Adrenal gland (tissue), 12 donors: ENCODE data around the gene OR51B6. TPM values are rescaled to one million over a fixed set of nuclear protein-coding genes. Genes with fewer than 3 reads are reported as not detected.

ENCODE experiments used
- DNase-seq, 7 donors: peaks; one replicate each; pipeline ENCODE4 v3.0.0-alpha.2; 2019 to 2020
- H3K27ac ChIP-seq, 5 donors: fragments of 200-600 bp; sonication (generic) in 4 of 5; 1 replicate in 3 of 5; 2 replicates in 2 of 5; pipeline versions ENCODE4 v1.5.1 to v1.8.0; 2016 to 2020; ENCODE audit warnings: mild to moderate bottlenecking in 1 of 5
- H3K27me3 ChIP-seq: fragments of 200-600 bp; 2 replicates; pipeline ENCODE4 v1.8.0; 2021
- H3K36me3 ChIP-seq, 2 donors: fragments of 200-600 bp; replicated peaks in 1 of 2; 1 replicate in 1 of 2; 2 replicates in 1 of 2; pipeline versions ENCODE4 v1.5.1 to v1.8.0; 2018 to 2022
- H3K4me1 ChIP-seq, 2 donors: fragments of 200-600 bp; replicated peaks in 1 of 2; 1 replicate in 1 of 2; 2 replicates in 1 of 2; pipeline versions ENCODE4 v1.5.1 to v1.8.0; 2018 to 2021
- H3K4me3 ChIP-seq, 4 donors: fragments of 200-600 bp; sonication (generic) in 3 of 4; one replicate each; pipeline ENCODE4 v1.5.1; 2016 to 2018
- H3K9me3 ChIP-seq, 3 donors: fragments of 200-600 bp; sonication (generic) in 1 of 3; replicated peaks in 1 of 3; 1 replicate in 2 of 3; 2 replicates in 1 of 3; pipeline versions ENCODE4 v1.5.1 to v1.8.0; 2016 to 2021
- CTCF ChIP-seq, 6 experiments: fragments of 450-650 bp in 4 of 6; fragments of 200-600 bp in 2 of 6; sonication (generic) in 1 of 6; IDR thresholded peaks; 1 replicate in 5 of 6; 2 replicates in 1 of 6; pipeline versions ENCODE4 v1.5.1 to v1.8.0; 2016 to 2021; ENCODE audit warnings: antibody characterized with exemption in 6 of 6, mild to moderate bottlenecking in 2 of 6, moderate library complexity in 1 of 6
- POLR2A ChIP-seq, 2 donors: fragments of 450-650 bp; IDR thresholded peaks; one replicate each; pipeline ENCODE4 v1.6.1; 2017; ENCODE audit warnings: antibody characterized with exemption in 2 of 2, mild to moderate bottlenecking in 2 of 2, moderate library complexity in 1 of 2
- intact Hi-C, 2 donors: fragments of 100-400 bp; cut with DNase I; formaldehyde crosslinking; loops; one replicate each; pipeline versions ENCODE4 v1.14.1 to v1.15.0; 2022 to 2023
- polyA plus RNA-seq, 3 donors: library from polyadenylated mRNA; stranded (reverse); fragments of 200-250 nt in 2 of 3; fragments of 350-450 nt in 1 of 3; fragmentation: Illumina TruSeq in 1 of 3; extraction: RNeasy Lipid Tissue Mini Kit (QIAGEN cat#74804) in 1 of 3; gene quantifications; one replicate each; pipeline ENCODE4 v1.2.3, GENCODE V29; 2013 to 2014
- small RNA-seq, 2 donors: library from RNA; depleted of rRNA; stranded (forward); fragments of <200 nt; gene quantifications; one replicate each; pipeline ENCODE3, GENCODE V24; 2016
- total RNA-seq, 9 donors: library from RNA; depleted of rRNA in 4 of 9; stranded (reverse); fragments of >200 nt in 4 of 9; fragments of 120-200 nt in 1 of 9; fragmentation: NEBNext Ultra II Directional in 1 of 9; extraction: Animal tissue kit (Norgen Biotek cat#: 25700) in 1 of 9; gene quantifications; one replicate each; pipeline versions ENCODE4 v1.1.0 to v1.2.4, GENCODE V29; 2013 to 2023
- donor health status: healthy with polysubstance abuse.
- donor health status: Bipolar disorder and iron deficiency.
- donor health status: DM: yes; HTN: yes; CAD: no.
- donor health status: DM: no; HTN: no; CAD: no.
- donor health status: DM: no; HTN: no; CAD: no.
- donor health status: DM: yes; HTN: yes; CAD: no.

OR51B6 gene
- total and polyA plus RNA-seq, 12 donors, result not detected

GRCh38 chr11:5398936-5399335 is 47.6 kb downstream of the OR51B6 start:
- Histone ChIP-seq H3K27ac (no peak overlapping the region), H3K36me3 (no peaks in the 10 kb centered on the region), H3K9me3 (no peaks in the 10 kb centered on the region), H3K4me3 (no peak overlapping the region), H3K27me3 (no peaks in the 10 kb centered on the region), H3K4me1 (no peaks in the 10 kb centered on the region)
- no peak for DNase-seq
- TF ChIP-seq POLR2A (IDR thresholded peaks at IDR 0.05), result no peak
- no peak for TF ChIP-seq CTCF (IDR thresholded peaks at IDR 0.05)
- intact Hi-C loops, result no loop called here

Small RNA genes lying within 50 kb of the gene (small RNA-seq; reads per million reads assigned to genes)
- 0 reads per million in 2 donors for gene AC104389.3

Other genes starting within 250 kb of the OR51B6 start
- not detected for gene OR52A5, start 213.2 kb upstream of the OR51B6 start, total RNA-seq
- not detected for gene OR52A5, start 213.2 kb upstream of the OR51B6 start, polyA plus RNA-seq
- gene OR52A1, start 196.8 kb upstream of the OR51B6 start, total RNA-seq, result not detected
- not detected for gene OR52A1, start 196.8 kb upstream of the OR51B6 start, polyA plus RNA-seq
- not detected for gene OR51V1, start 150.8 kb upstream of the OR51B6 start, total RNA-seq
- gene OR51V1, start 150.8 kb upstream of the OR51B6 start, polyA plus RNA-seq, result not detected
- gene HBB, start 124.4 kb upstream of the OR51B6 start, total RNA-seq, result 100 to 1,000 TPM in 2 of 9 donors, 10 to 100 TPM in 4, 1 to 10 TPM in 3; 1.1 to 794 (median 10.5) TPM
- gene HBB, start 124.4 kb upstream of the OR51B6 start, polyA plus RNA-seq, result 10 to 100 TPM in 1 of 3 donors, 1 to 10 TPM in 2; 1.3 to 23.8 (median 8.0) TPM
- 1 to 10 TPM in 1 of 9 donors, under 1 TPM in 2, not detected in 6; 0.53 to 2.1 (median 0.83) TPM for gene HBD, start 117.0 kb upstream of the OR51B6 start, total RNA-seq
- not detected for gene HBD, start 117.0 kb upstream of the OR51B6 start, polyA plus RNA-seq
- gene HBG1, start 101.7 kb upstream of the OR51B6 start, total RNA-seq, result 10 to 100 TPM in 1 of 9 donors, 1 to 10 TPM in 2, not detected in 6; 3.6 to 22.7 (median 3.8) TPM
- not detected for gene HBG1, start 101.7 kb upstream of the OR51B6 start, polyA plus RNA-seq
- gene HBG2, start 96.7 kb upstream of the OR51B6 start, total RNA-seq, result 1,000 to 10,000 TPM in 1 of 9 donors, 10 to 100 TPM in 2, under 1 TPM in 1, not detected in 5; 0.78 to 9,973 (median 12.5) TPM
- gene HBG2, start 96.7 kb upstream of the OR51B6 start, polyA plus RNA-seq, result under 1 TPM in 1 of 3 donors, not detected in 2; 0.51 TPM
- 10 to 100 TPM in 1 of 9 donors, 1 to 10 TPM in 2, not detected in 6; 3.6 to 42.8 (median 3.7) TPM for gene HBE1, start 81.6 kb upstream of the OR51B6 start, total RNA-seq
- gene HBE1, start 81.6 kb upstream of the OR51B6 start, polyA plus RNA-seq, result under 1 TPM in 2 of 3 donors, not detected in 1; 0.16 to 0.24 TPM
- gene OR51B4, start 49.6 kb upstream of the OR51B6 start, total RNA-seq, result under 1 TPM in 3 of 9 donors, not detected in 6; 0.28 to 0.78 (median 0.34) TPM
- gene OR51B4, start 49.6 kb upstream of the OR51B6 start, polyA plus RNA-seq, result not detected
- gene OR51B2, start 27.2 kb upstream of the OR51B6 start, total RNA-seq, result 1 to 10 TPM in 1 of 9 donors, under 1 TPM in 1, not detected in 7; 0.33 to 1.3 TPM
- not detected for gene OR51B2, start 27.2 kb upstream of the OR51B6 start, polyA plus RNA-seq
- 1 to 10 TPM in 1 of 9 donors, under 1 TPM in 5, not detected in 3; 0.32 to 2.9 (median 0.53) TPM for gene OR51B5, start 8.0 kb upstream of the OR51B6 start, total RNA-seq
- gene OR51B5, start 8.0 kb upstream of the OR51B6 start, polyA plus RNA-seq, result under 1 TPM in 2 of 3 donors, not detected in 1; 0.16 TPM
- gene OR51M1, start 32.3 kb downstream of the OR51B6 start, total RNA-seq, result not detected
- gene OR51M1, start 32.3 kb downstream of the OR51B6 start, polyA plus RNA-seq, result not detected
- gene OR51Q1, start 70.6 kb downstream of the OR51B6 start, total RNA-seq, result not detected
- gene OR51Q1, start 70.6 kb downstream of the OR51B6 start, polyA plus RNA-seq, result not detected
- under 1 TPM in 3 of 9 donors, not detected in 6; 0.34 to 0.94 (median 0.61) TPM for gene OR51I1, start 90.0 kb downstream of the OR51B6 start, total RNA-seq
- not detected for gene OR51I1, start 90.0 kb downstream of the OR51B6 start, polyA plus RNA-seq
- not detected for gene OR51I2, start 97.8 kb downstream of the OR51B6 start, total RNA-seq
- not detected for gene OR51I2, start 97.8 kb downstream of the OR51B6 start, polyA plus RNA-seq
- gene OR52D1, start 137.2 kb downstream of the OR51B6 start, total RNA-seq, result not detected
- gene OR52D1, start 137.2 kb downstream of the OR51B6 start, polyA plus RNA-seq, result not detected
- under 1 TPM in 6 of 9 donors, not detected in 3; 0.25 to 0.67 (median 0.48) TPM for gene UBQLN3, start 158.4 kb downstream of the OR51B6 start, total RNA-seq
- gene UBQLN3, start 158.4 kb downstream of the OR51B6 start, polyA plus RNA-seq, result not detected
- gene UBQLNL, start 165.2 kb downstream of the OR51B6 start, total RNA-seq, result 1 to 10 TPM in 3 of 9 donors, under 1 TPM in 5, not detected in 1; 0.29 to 1.4 (median 0.65) TPM
- gene UBQLNL, start 165.2 kb downstream of the OR51B6 start, polyA plus RNA-seq, result 1 to 10 TPM in 2 of 3 donors, under 1 TPM in 1; 0.26 to 1.1 (median 1.0) TPM
- gene OR52H1, start 197.0 kb downstream of the OR51B6 start, total RNA-seq, result 1 to 10 TPM in 2 of 9 donors, under 1 TPM in 2, not detected in 5; 0.22 to 1.6 (median 0.69) TPM
- not detected for gene OR52H1, start 197.0 kb downstream of the OR51B6 start, polyA plus RNA-seq
- gene OR52B6, start 229.4 kb downstream of the OR51B6 start, total RNA-seq, result not detected
- not detected for gene OR52B6, start 229.4 kb downstream of the OR51B6 start, polyA plus RNA-seq
- gene TRIM6, start 245.1 kb downstream of the OR51B6 start, total RNA-seq, result 10 to 100 TPM in 1 of 9 donors, 1 to 10 TPM in 8; 2.9 to 29.3 (median 5.3) TPM
- 1 to 10 TPM; 2.3 to 6.0 (median 3.6) TPM for gene TRIM6, start 245.1 kb downstream of the OR51B6 start, polyA plus RNA-seq